ENCODE data around the gene KLHL15. TPM values are rescaled to one million over a fixed set of nuclear protein-coding genes. Genes with fewer than 3 reads are reported as not detected.

KLHL15 gene
- total and polyA plus RNA-seq, 2 experiments from 2014 or later, result 3.4 to 8.2 TPM

GRCh38 chrX:24014388-24015018, 12.5 kb downstream of the KLHL15 start:
- no peak overlapping the region for H3K4me3 ChIP-seq
- no peaks in the 10 kb centered on the region for H4K20me1 ChIP-seq (ENCODE audit: insufficient read depth)
- H3K36me3 ChIP-seq (ENCODE audit: low read depth), result no peaks in the 10 kb centered on the region
- no peaks in the 10 kb centered on the region for H3K9me2 ChIP-seq (ENCODE audit: insufficient read depth)
- no peak overlapping the region for H3K9ac ChIP-seq
- peak; percentile 12 for DNase-seq
- H3F3A ChIP-seq (ENCODE audit: insufficient read depth), result 0 out of 2 replicates have a peak, but pooled peaks cover under 1% of the 10 kb centered on the region
- WGBS, 2 experiments (ENCODE audit: low coverage in 1 of 2, low lambda C conversion rate in 2 of 2, missing lambda C conversion rate in 2 of 2), result 60 to 62% methylated on average over 5 of the region's 5 CpGs
- TF ChIP-seq EZH2phosphoT487 (IDR thresholded peaks at IDR 0.05; ENCODE audit: insufficient read depth, low read depth), result no peak
- TF ChIP-seq EZH2 (IDR thresholded peaks at IDR 0.05; ENCODE audit: insufficient read depth, poor library complexity, severe bottlenecking), result no peak
- no peak overlapping the region for H2AFZ ChIP-seq
- H3K4me2 ChIP-seq (ENCODE audit: unreplicated experiment), result no peak overlapping the region
- peaks cover 2% of the 10 kb centered on the region; the same call in 1 of the 2 replicates for H3K4me1 ChIP-seq (ENCODE audit: insufficient read depth)
- H3K9me3 ChIP-seq (ENCODE audit: low read depth), result no peaks in the 10 kb centered on the region
- in situ Hi-C loops (cut with MboI), result no loop called here
- peaks cover 97% of the 10 kb centered on the region for H3K79me2 ChIP-seq (ENCODE audit: insufficient read depth)
- H3K27ac ChIP-seq, result no peak overlapping the region
- no peaks in the 10 kb centered on the region for H3K27me3 ChIP-seq (replicated peaks; ENCODE audit: insufficient read depth)

- H4K20me1 ChIP-seq (ENCODE audit: insufficient read depth), result no peaks in the 10 kb centered on the region
- no peak overlapping the region for H3K4me2 ChIP-seq (ENCODE audit: unreplicated experiment)
- H3K27ac ChIP-seq, result no peak overlapping the region
- no peaks in the 10 kb centered on the region for H3K9me3 ChIP-seq (ENCODE audit: low read depth)
- no peaks in the 10 kb centered on the region for H3K4me1 ChIP-seq (ENCODE audit: insufficient read depth)
- H3K36me3 ChIP-seq (ENCODE audit: low read depth), result no peaks in the 10 kb centered on the region
- no peaks in the 10 kb centered on the region for H3F3A ChIP-seq (ENCODE audit: insufficient read depth)
- H3K79me2 ChIP-seq (ENCODE audit: insufficient read depth), result peaks cover 96% of the 10 kb centered on the region
- H3K9me2 ChIP-seq (ENCODE audit: insufficient read depth), result no peaks in the 10 kb centered on the region
- no peaks in the 10 kb centered on the region for H3K27me3 ChIP-seq (replicated peaks; ENCODE audit: insufficient read depth)
- no peak overlapping the region for H2AFZ ChIP-seq
- TF ChIP-seq EZH2 (IDR thresholded peaks at IDR 0.05; ENCODE audit: insufficient read depth, poor library complexity, severe bottlenecking) (no peak), EZH2phosphoT487 (IDR thresholded peaks at IDR 0.05; ENCODE audit: insufficient read depth, low read depth) (no peak)
- no peak overlapping the region for H3K4me3 ChIP-seq
- WGBS, 2 experiments (ENCODE audit: low coverage in 1 of 2, low lambda C conversion rate in 2 of 2, missing lambda C conversion rate in 2 of 2), result 95 to 100% methylated on average over 1 of the region's 1 CpG
- no peak overlapping the region for H3K9ac ChIP-seq
- DNase-seq, result no peak
- in situ Hi-C loops (cut with MboI), result no loop called here
Observed at GRCh38 chrX:24012266-24012665, 14.7 kb downstream of the KLHL15 start.

GRCh38 chrX:24005867-24006266, 21.1 kb downstream of the KLHL15 start:
- no peak overlapping the region for H3K9ac ChIP-seq
- no peak for TF ChIP-seq EZH2phosphoT487 (IDR thresholded peaks at IDR 0.05; ENCODE audit: insufficient read depth, low read depth)
- no peak for TF ChIP-seq EZH2 (IDR thresholded peaks at IDR 0.05; ENCODE audit: insufficient read depth, poor library complexity, severe bottlenecking)
- DNase-seq, result no peak
- H4K20me1 ChIP-seq (ENCODE audit: insufficient read depth), result no peaks in the 10 kb centered on the region
- H3K4me1 ChIP-seq (ENCODE audit: insufficient read depth), result no peaks in the 10 kb centered on the region
- no peak overlapping the region for H3K27ac ChIP-seq
- H2AFZ ChIP-seq, result no peak overlapping the region
- no peaks in the 10 kb centered on the region for H3K9me2 ChIP-seq (ENCODE audit: insufficient read depth)
- H3K36me3 ChIP-seq (ENCODE audit: low read depth), result no peaks in the 10 kb centered on the region; the same call in 1 of the 2 replicates
- no peak overlapping the region for H3K4me3 ChIP-seq
- in situ Hi-C loops (cut with MboI), result no loop called here
- no peaks in the 10 kb centered on the region for H3K9me3 ChIP-seq (ENCODE audit: low read depth)
- WGBS, 2 experiments (ENCODE audit: low coverage in 1 of 2, low lambda C conversion rate in 2 of 2, missing lambda C conversion rate in 2 of 2), result 99 to 100% methylated on average over 9 of the region's 9 CpGs
- peaks cover 72% of the 10 kb centered on the region for H3K79me2 ChIP-seq (ENCODE audit: insufficient read depth)
- no peaks in the 10 kb centered on the region for H3F3A ChIP-seq (ENCODE audit: insufficient read depth)
- no peak overlapping the region for H3K4me2 ChIP-seq (ENCODE audit: unreplicated experiment)
- H3K27me3 ChIP-seq (replicated peaks; ENCODE audit: insufficient read depth), result no peaks in the 10 kb centered on the region

- Histone ChIP-seq H3K9me3 (ENCODE audit: low read depth) (no peaks in the 10 kb centered on the region), H4K20me1 (ENCODE audit: insufficient read depth) (no peaks in the 10 kb centered on the region), H3K9ac (no peak overlapping the region), H3F3A (ENCODE audit: insufficient read depth) (no peaks in the 10 kb centered on the region), H3K4me3 (no peak overlapping the region), H3K79me2 (ENCODE audit: insufficient read depth) (peaks cover 68% of the 10 kb centered on the region), H3K27ac (no peak overlapping the region), H3K27me3 (replicated peaks; ENCODE audit: insufficient read depth) (no peaks in the 10 kb centered on the region), H3K4me2 (ENCODE audit: unreplicated experiment) (no peak overlapping the region), H3K36me3 (ENCODE audit: low read depth) (no peaks in the 10 kb centered on the region; the same call in 1 of the 2 replicates), H2AFZ (no peak overlapping the region), H3K4me1 (ENCODE audit: insufficient read depth) (no peaks in the 10 kb centered on the region), H3K9me2 (ENCODE audit: insufficient read depth) (no peaks in the 10 kb centered on the region)
- in situ Hi-C loops (cut with MboI), result no loop called here
- no peak for TF ChIP-seq EZH2phosphoT487 (IDR thresholded peaks at IDR 0.05; ENCODE audit: insufficient read depth, low read depth)
- TF ChIP-seq EZH2 (IDR thresholded peaks at IDR 0.05; ENCODE audit: insufficient read depth, poor library complexity, severe bottlenecking), result no peak
- DNase-seq, result no peak
- WGBS, 2 experiments (ENCODE audit: low coverage in 1 of 2, low lambda C conversion rate in 2 of 2, missing lambda C conversion rate in 2 of 2), result 100% methylated on average over 1 of the region's 1 CpG
Observed at GRCh38 chrX:24005028-24005427, 22.0 kb downstream of the KLHL15 start.
